Keratinocyte (primary cell): ENCODE data around the gene KRTAP4-7.

Source experiments
- EZH2 ChIP-seq: IDR thresholded peaks from one replicate; pipeline ENCODE4 v1.6.1; 2012; ENCODE audit warnings: inconsistent platforms, mild to moderate bottlenecking, low read length, moderate library complexity
- TF ChIP-seq, protein P1 (sequence below), 3 experiments: IDR thresholded peaks in 1 of 3; conservative IDR thresholded peaks in 1 of 3; optimal IDR thresholded peaks in 1 of 3; 2 replicates in 2 of 3; 3 replicates in 1 of 3; pipeline versions ENCODE3 to v1.5.1; 2011; ENCODE audit warnings: low read length in 3 of 3, mild to moderate bottlenecking in 3 of 3, moderate library complexity in 2 of 3, control low read depth in 1 of 3, inconsistent platforms in 1 of 3; ENCODE audit not compliant: insufficient read depth in 2 of 3; ENCODE audit errors: extremely low read depth in 1 of 3

DNA sequence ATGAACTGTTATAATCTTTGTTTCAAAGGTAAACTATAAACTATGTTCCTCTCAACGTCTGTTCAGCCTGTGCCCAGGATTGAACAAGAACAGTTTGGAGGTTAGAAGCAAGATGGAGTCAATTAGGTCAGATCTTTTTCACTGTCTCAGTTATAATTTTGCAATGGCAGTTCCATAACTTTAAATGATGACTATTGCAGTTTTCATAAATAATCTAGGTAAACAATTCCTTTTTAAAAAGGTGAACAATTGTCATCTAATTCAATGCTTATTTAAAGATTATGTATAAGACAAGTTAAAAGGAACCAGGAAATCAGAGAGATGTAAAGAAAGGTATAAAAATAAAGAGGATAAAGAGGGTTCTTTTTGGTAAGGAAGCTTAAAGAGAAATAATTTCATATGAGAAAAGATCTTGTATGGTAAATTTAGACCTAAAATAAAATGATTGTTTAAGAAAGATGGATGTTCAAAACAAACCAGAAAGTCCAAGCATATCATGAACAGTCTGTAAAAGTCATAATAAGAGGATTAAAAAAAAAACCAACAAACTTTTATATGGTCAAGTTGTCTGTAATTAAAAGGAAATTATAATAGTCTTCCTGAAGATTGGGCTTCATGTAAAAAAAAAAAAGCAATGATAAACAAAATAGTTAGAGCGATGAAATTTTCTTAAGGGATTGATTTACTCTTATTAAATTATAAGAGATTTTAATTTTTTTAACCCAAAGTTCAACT is 27.4 kb downstream of the KRTAP4-7 start:
- TF ChIP-seq, protein P1, sequence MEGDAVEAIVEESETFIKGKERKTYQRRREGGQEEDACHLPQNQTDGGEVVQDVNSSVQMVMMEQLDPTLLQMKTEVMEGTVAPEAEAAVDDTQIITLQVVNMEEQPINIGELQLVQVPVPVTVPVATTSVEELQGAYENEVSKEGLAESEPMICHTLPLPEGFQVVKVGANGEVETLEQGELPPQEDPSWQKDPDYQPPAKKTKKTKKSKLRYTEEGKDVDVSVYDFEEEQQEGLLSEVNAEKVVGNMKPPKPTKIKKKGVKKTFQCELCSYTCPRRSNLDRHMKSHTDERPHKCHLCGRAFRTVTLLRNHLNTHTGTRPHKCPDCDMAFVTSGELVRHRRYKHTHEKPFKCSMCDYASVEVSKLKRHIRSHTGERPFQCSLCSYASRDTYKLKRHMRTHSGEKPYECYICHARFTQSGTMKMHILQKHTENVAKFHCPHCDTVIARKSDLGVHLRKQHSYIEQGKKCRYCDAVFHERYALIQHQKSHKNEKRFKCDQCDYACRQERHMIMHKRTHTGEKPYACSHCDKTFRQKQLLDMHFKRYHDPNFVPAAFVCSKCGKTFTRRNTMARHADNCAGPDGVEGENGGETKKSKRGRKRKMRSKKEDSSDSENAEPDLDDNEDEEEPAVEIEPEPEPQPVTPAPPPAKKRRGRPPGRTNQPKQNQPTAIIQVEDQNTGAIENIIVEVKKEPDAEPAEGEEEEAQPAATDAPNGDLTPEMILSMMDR (optimal IDR thresholded peaks at IDR 0.05 in 1 of 3, IDR thresholded peaks at IDR 0.05 in 1 of 3, conservative IDR thresholded peaks at IDR 0.05 in 1 of 3; ENCODE audit: extremely low read depth in 1 of 3, insufficient read depth in 2 of 3, low read length in 3 of 3) = no peak
- no peak for TF ChIP-seq EZH2
